K562 (cell line): Measurements from ENCODE around the gene C2orf72.

Experiments used
- PHTF2 ChIP-seq: fragments of 250-450 bp; sonication (Bioruptor Pico); IDR thresholded peaks from 2 replicates; pipeline ENCODE4 v1.5.0; 2021; ENCODE audit warnings: mild to moderate bottlenecking
- TF ChIP-seq, protein P1 (sequence below), 3 experiments: fragments of 200-800 bp in 1 of 3; fragments of 250-450 bp in 1 of 3; fragments of 450-650 bp in 1 of 3; sonication (Bioruptor Pico) in 1 of 3; sonication (Bioruptor generic) in 1 of 3; formaldehyde crosslinking in 1 of 3; IDR thresholded peaks; 2 replicates each; pipeline versions ENCODE4 v1.6.1 to v1.8.0; 2016 to 2022; ENCODE audit warnings: mild to moderate bottlenecking in 2 of 3, missing genetic modification characterization in 2 of 3, missing compliant biosample characterization in 1 of 3, moderate library complexity in 1 of 3

DNA sequence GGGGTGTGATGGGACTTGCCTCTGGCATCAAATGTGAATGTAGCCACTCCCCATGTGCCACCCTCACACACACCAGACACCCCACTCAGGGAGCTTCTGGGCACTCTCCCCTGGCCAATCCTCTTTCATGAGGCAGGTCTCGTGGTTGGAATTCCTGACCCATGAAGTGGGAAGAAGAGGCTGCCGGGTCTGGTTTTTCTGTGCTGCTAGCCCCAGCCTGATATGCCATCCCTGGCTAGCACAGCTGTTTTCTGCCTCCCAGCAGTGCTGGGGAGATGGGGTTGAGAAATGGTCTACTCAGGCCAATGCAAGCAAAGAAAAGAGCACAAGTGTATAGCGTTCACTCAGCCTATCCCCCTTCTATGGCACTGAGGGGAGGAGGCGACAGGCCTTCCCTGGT is 1.2 kb upstream of the C2orf72 start:
- TF ChIP-seq PHTF2 (CRISPR knock-in tag): no peak
- TF ChIP-seq, protein P1, sequence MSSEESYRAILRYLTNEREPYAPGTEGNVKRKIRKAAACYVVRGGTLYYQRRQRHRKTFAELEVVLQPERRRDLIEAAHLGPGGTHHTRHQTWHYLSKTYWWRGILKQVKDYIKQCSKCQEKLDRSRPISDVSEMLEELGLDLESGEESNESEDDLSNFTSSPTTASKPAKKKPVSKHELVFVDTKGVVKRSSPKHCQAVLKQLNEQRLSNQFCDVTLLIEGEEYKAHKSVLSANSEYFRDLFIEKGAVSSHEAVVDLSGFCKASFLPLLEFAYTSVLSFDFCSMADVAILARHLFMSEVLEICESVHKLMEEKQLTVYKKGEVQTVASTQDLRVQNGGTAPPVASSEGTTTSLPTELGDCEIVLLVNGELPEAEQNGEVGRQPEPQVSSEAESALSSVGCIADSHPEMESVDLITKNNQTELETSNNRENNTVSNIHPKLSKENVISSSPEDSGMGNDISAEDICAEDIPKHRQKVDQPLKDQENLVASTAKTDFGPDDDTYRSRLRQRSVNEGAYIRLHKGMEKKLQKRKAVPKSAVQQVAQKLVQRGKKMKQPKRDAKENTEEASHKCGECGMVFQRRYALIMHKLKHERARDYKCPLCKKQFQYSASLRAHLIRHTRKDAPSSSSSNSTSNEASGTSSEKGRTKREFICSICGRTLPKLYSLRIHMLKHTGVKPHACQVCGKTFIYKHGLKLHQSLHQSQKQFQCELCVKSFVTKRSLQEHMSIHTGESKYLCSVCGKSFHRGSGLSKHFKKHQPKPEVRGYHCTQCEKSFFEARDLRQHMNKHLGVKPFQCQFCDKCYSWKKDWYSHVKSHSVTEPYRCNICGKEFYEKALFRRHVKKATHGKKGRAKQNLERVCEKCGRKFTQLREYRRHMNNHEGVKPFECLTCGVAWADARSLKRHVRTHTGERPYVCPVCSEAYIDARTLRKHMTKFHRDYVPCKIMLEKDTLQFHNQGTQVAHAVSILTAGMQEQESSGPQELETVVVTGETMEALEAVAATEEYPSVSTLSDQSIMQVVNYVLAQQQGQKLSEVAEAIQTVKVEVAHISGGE (CRISPR knock-in tag; IDR thresholded peaks at IDR 0.05): no peak
